ENCODE measurements around the gene ZBTB7C. TPM values are rescaled to one million over a fixed set of nuclear protein-coding genes. Genes with fewer than 3 reads are reported as not detected.

Gene ZBTB7C
- total RNA-seq, 1 donor from 2014 or later, result 0.61 TPM

DNA sequence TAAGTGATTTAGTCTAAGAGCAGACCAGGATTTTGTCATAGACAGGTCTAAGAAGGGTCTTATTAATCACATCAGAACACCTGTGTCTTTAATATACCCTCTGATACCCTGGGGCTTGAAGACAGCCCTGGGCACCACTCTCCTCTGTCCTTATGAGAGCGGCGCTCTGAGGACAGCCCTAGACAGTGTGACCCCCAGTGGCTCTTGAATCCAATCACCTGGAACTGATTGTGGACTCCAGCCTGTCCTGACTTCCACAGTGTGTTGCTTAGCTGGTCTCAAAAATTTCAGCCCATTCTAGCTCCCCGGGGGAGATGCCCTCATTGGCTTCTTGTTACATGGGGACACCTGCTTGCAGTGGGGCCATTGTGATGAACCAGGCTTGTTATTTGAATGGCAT lies 282.9 kb downstream of the ZBTB7C start:
- Mint-ChIP-seq H3K27me3 (ENCODE audit: low read depth) (peaks cover 22% of the 10 kb centered on the region), H3K27ac (ENCODE audit: unreplicated experiment) (no peak overlapping the region)

DNA sequence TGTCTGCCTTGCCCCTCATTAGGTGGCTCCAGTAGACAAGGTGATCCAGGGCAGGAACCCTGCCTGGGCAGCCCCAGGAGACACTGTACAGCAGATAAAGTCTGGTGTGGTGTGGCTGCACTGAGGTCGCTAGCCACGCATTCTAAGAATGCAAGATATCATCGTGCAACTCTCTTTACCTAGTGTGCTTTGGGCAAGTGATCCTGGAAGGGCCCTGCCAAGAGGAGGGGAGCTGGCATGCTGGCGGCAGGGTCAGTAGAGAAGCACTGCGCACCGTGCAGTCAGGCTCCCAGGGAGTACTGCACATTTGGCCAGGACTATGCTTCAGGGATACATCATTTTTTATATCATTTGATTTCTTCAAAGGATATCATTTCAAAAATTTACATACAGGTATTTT lies 283.5 kb downstream of the ZBTB7C start:
- Mint-ChIP-seq H3K4me3 (no peak overlapping the region), H3K9me3 (no peaks in the 10 kb centered on the region), H3K27ac (ENCODE audit: unreplicated experiment) (no peak overlapping the region), H3K4me1 (peaks cover 18% of the 10 kb centered on the region), H3K27me3 (ENCODE audit: low read depth) (peaks cover 21% of the 10 kb centered on the region), H3K36me3 (ENCODE audit: low read depth) (no peaks in the 10 kb centered on the region)
- TF ChIP-seq, protein P1, sequence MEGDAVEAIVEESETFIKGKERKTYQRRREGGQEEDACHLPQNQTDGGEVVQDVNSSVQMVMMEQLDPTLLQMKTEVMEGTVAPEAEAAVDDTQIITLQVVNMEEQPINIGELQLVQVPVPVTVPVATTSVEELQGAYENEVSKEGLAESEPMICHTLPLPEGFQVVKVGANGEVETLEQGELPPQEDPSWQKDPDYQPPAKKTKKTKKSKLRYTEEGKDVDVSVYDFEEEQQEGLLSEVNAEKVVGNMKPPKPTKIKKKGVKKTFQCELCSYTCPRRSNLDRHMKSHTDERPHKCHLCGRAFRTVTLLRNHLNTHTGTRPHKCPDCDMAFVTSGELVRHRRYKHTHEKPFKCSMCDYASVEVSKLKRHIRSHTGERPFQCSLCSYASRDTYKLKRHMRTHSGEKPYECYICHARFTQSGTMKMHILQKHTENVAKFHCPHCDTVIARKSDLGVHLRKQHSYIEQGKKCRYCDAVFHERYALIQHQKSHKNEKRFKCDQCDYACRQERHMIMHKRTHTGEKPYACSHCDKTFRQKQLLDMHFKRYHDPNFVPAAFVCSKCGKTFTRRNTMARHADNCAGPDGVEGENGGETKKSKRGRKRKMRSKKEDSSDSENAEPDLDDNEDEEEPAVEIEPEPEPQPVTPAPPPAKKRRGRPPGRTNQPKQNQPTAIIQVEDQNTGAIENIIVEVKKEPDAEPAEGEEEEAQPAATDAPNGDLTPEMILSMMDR (conservative IDR thresholded peaks at IDR 0.05), result no peak
- no peak for DNase-seq (ENCODE audit: low read depth, low spot score)

More for the DNA sequence above, 282.9 kb downstream of the ZBTB7C start:
- Mint-ChIP-seq H3K9me3 (no peaks in the 10 kb centered on the region), H3K36me3 (ENCODE audit: low read depth) (no peaks in the 10 kb centered on the region), H3K4me1 (peaks cover 18% of the 10 kb centered on the region), H3K4me3 (no peak overlapping the region)
- DNase-seq (ENCODE audit: low read depth, low spot score), result no peak
- TF ChIP-seq, protein P1 (conservative IDR thresholded peaks at IDR 0.05), result no peak

DNA sequence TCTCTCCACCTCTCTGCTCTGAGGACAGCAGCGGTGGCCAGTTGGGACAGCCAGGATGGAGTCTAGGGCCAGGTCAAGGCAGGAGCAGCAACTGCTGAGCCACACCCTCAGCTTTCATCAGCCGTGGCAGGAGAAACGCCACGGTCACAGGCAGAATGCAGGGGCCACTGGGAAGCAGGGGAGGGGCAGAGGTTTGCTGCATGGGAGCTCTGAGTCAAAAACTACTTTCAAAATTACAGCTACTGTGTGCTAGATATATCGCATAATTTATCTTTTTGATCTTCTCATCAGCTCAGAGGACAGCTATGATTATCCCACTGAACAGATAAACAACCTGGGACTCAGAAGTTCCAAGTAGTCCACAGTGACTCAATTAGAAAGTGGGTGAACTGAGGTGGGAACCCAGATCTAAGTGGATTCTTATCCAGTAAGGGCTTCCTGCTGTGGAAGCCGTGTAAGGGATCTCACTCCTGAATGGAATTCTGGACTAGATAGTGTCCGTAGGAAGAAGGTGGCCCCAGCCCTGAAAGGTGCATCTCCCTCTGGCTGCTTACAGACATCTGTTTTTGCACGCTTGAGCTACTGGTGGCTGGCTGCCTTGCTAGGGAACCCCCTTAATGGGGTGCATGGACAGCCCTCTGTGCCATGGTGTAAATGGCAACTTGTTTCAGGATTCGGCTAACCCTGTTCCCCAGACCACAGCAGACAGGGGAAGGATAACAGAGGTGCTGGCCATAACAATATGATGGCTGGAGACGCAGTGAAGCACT lies 284.1 kb downstream of the ZBTB7C start:
- no peak for DNase-seq (ENCODE audit: low read depth, low spot score)
- Mint-ChIP-seq H3K27ac (ENCODE audit: unreplicated experiment) (no peak overlapping the region), H3K27me3 (ENCODE audit: low read depth) (peaks cover 18% of the 10 kb centered on the region), H3K9me3 (no peaks in the 10 kb centered on the region), H3K4me3 (no peak overlapping the region), H3K4me1 (peaks cover 18% of the 10 kb centered on the region), H3K36me3 (ENCODE audit: low read depth) (no peaks in the 10 kb centered on the region)
- TF ChIP-seq, protein P1 (conservative IDR thresholded peaks at IDR 0.05), result no peak

DNA sequence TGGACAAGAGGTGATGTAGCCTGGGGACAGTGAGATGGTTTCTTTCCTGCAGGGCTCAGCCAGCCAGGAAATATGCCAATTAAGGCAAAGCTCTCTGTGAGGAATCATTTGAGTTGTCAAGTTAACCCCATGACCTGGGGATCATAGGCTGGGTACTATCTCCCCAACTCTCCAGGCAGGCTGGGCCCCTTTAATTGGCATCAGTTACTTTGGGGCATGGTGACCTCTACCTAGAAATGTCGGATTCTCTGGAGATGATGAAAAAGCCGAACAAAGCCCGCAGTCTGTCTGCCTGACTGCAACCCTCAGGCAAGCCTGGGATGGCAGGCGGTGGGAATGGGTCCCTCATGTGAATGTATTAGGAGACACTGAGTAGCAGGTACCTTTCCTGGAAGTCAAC lies 285.2 kb downstream of the ZBTB7C start:
- DNase-seq (ENCODE audit: low read depth, low spot score), result no peak
- peaks cover 18% of the 10 kb centered on the region for H3K4me1 Mint-ChIP-seq

DNA sequence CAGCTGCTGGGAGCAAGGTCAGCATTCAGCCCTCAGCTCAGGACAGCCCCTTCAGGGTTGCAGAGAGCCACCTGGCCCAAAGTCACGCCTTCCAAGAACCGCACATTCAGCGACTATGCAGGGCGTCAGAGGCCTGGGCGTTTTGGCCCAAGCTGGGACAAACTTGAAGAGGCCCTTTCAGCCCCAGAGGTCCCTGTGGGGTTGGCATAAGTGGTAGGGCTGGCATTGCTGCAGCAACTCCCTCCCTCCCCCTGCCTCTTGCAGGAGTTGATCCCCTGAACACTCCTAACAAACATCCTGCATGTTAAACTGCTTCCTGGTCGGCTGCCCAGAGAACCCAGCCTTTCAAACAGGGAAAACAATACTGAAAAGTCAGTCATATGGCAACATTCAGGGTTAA lies 285.9 kb downstream of the ZBTB7C start:
- TF ChIP-seq, protein P1 (conservative IDR thresholded peaks at IDR 0.05), result no peak
- DNase-seq (ENCODE audit: low read depth, low spot score), result no peak
- H3K27me3 Mint-ChIP-seq (ENCODE audit: low read depth), result peaks cover 11% of the 10 kb centered on the region
- no peaks in the 10 kb centered on the region for H3K9me3 Mint-ChIP-seq
- H3K36me3 Mint-ChIP-seq (ENCODE audit: low read depth), result no peaks in the 10 kb centered on the region
- no peak overlapping the region for H3K4me3 Mint-ChIP-seq
- H3K4me1 Mint-ChIP-seq, result peaks cover 18% of the 10 kb centered on the region
- H3K27ac Mint-ChIP-seq (ENCODE audit: unreplicated experiment), result no peak overlapping the region

More for the DNA sequence above, 285.2 kb downstream of the ZBTB7C start:
- Mint-ChIP-seq H3K4me3 (no peak overlapping the region), H3K9me3 (no peaks in the 10 kb centered on the region), H3K36me3 (ENCODE audit: low read depth) (no peaks in the 10 kb centered on the region), H3K27me3 (ENCODE audit: low read depth) (peaks cover 14% of the 10 kb centered on the region), H3K27ac (ENCODE audit: unreplicated experiment) (peak overlapping the region; percentile 60)
- TF ChIP-seq, protein P1 (conservative IDR thresholded peaks at IDR 0.05), result no peak

Measured in neural crest cell (in vitro differentiated cells).